H1 (cell line): ENCODE data around the gene LILRB4.
"Not testable (repeated sequence)": the region's sequence is repeated elsewhere in the genome, so short reads cannot be mapped to it uniquely, and the experiment has no call there.

Source experiments
- EP300 ChIP-seq, 2 experiments: IDR thresholded peaks; 1 replicate in 1 of 2; 2 replicates in 1 of 2; pipeline ENCODE4 v1.6.1; 2011 to 2012; ENCODE audit warnings: low read depth in 2 of 2, low read length in 2 of 2, mild to moderate bottlenecking in 2 of 2, borderline replicate concordance in 1 of 2, inconsistent platforms in 1 of 2, moderate library complexity in 1 of 2
- EZH2 ChIP-seq: fragments of 200-600 bp; sonication (generic); IDR thresholded peaks from 2 replicates; pipeline ENCODE4 v1.7.1; 2012; ENCODE audit warnings: low read depth, mild to moderate bottlenecking, moderate library complexity, low read length, inconsistent platforms; ENCODE audit not compliant: severe bottlenecking
- SP2 ChIP-seq: IDR thresholded peaks from 2 replicates; pipeline ENCODE4 v1.6.1; 2012; ENCODE audit warnings: mild to moderate bottlenecking, low read length, inconsistent platforms

DNA sequence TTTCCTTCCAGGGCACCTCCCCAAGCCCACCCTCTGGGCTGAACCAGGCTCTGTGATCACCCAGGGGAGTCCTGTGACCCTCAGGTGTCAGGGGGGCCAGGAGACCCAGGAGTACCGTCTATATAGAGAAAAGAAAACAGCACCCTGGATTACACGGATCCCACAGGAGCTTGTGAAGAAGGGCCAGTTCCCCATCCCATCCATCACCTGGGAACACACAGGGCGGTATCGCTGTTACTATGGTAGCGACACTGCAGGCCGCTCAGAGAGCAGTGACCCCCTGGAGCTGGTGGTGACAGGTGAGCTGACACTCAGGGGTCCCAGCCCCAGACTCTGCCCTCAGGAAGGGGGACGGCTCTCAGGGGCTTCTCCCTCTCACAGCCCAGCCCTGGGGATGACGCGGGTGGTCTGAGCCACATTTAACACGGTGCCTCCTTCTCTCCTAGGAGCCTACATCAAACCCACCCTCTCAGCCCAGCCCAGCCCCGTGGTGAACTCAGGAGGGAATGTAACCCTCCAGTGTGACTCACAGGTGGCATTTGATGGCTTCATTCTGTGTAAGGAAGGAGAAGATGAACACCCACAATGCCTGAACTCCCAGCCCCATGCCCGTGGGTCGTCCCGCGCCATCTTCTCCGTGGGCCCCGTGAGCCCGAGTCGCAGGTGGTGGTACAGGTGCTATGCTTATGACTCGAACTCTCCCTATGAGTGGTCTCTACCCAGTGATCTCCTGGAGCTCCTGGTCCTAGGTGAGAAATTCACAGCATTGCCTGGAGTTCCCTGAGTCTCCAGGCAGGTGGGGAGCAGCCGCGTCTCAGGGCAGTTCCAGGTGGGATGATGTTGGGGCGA is 31.1 kb upstream of the LILRB4 start:
- TF ChIP-seq EZH2; EP300 (IDR thresholded peaks at IDR 0.05; ENCODE audit: borderline replicate concordance in 1 of 2, low read depth in 2 of 2, low read length in 2 of 2); SP2: not testable (repeated sequence)
